Fibroblast of skin of right quadriceps (primary cell): ENCODE results near the gene FKBP15.

Experiments used
- DNase-seq: peaks from one replicate; pipeline ENCODE4 v3.0.0-alpha.2; 2013

Gene FKBP15

GRCh38 chr9:113228130-113228665 lies 7.1 kb upstream of the FKBP15 start:
- DNase-seq, result no peak

- no peak for DNase-seq
Observed at GRCh38 chr9:113227436-113227835, 6.4 kb upstream of the FKBP15 start.

DNA sequence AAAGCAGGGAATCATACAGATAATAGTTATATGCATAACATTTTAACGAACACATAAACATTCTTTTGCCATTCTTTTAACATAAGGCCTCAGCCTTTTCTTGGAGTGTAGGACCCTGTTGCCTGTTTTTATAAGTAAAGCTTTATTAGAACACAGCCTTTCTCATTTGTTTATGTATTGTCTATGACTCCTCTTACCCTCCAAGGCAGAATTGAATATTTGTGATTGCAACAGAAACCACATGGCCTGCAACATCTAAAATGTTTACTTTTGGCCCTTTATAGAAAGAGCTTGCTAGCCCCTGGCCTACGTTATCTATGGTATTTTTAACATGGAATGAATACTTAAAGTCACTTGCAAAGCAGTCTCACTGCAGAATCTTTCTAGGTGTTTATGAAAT lies 2.9 kb upstream of the FKBP15 start:
- DNase-seq, result peak; percentile 55

DNA sequence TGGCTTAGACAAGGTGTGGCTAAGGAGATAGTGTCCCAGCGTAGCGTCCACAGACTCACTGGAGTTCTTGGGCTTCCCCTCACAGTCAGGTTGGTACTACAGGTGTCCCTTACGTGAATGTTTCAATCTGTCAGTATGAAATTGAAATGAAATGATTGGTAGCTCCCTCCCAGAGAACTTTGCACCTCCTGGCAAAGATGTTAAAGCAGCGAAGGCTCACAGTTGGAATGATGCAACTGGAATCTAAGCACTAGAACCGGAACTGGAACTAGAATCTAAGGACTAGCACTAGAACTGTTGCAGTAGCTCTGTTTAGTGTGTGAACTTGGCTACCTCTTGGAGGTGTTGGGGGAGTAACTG lies 1.4 kb upstream of the FKBP15 start:
- peak; percentile 22 for DNase-seq

DNA sequence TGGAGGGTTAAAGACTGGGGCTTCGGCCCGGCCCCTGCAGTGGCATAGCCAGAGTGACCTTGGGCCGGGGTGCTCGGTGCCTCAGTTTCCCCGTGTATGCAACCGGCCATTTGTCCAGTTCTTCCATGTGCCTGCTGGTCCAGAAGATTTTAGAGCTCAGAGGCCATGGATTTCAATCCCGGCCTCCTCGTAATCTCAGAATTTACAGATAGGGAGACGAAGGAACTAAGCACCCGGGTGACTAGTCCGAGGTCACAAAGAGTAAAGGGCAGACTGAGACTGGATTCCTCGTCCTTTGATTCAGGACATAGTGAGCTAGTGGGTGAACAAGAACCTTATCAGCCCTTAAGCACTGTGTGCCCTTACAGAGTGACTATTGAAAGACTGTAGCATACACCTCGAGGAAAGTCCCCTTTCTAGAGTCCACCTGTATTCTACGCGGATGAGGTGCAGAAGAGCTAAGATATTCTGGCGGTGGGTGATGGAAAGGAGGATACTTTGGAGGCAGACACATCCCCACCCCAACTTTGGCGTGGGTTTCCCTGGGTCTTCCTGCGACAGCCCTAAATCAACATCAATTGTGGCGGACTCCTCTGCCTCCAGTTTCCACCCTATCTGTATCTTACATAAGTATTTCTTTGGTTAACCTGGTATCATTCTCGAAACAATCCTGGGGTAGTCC lies 864 bp upstream of the FKBP15 start:
- no peak for DNase-seq

- DNase-seq, result no peak
Observed at GRCh38 chr9:113220467-113221002, 542 bp downstream of the FKBP15 start.

DNA sequence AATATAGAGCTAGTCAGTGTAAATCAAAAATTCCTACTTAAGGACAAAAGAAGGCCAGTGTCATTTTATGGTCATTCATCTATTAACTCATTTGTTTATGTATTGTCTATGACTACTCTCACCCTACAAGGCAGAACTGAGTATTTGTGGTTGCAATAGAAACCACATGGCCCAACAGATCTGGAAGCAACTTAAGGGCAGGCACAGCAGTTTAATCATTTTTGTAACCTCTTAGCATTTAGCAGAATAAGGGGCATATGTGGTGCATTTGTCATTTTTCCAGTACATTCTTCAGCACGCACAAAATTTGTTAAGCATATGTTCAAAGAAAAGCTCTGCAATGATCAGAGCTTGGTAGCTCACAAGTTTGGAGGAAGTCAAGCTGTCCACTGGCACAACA lies 1.1 kb downstream of the FKBP15 start:
- DNase-seq, result peak; percentile 68

DNA sequence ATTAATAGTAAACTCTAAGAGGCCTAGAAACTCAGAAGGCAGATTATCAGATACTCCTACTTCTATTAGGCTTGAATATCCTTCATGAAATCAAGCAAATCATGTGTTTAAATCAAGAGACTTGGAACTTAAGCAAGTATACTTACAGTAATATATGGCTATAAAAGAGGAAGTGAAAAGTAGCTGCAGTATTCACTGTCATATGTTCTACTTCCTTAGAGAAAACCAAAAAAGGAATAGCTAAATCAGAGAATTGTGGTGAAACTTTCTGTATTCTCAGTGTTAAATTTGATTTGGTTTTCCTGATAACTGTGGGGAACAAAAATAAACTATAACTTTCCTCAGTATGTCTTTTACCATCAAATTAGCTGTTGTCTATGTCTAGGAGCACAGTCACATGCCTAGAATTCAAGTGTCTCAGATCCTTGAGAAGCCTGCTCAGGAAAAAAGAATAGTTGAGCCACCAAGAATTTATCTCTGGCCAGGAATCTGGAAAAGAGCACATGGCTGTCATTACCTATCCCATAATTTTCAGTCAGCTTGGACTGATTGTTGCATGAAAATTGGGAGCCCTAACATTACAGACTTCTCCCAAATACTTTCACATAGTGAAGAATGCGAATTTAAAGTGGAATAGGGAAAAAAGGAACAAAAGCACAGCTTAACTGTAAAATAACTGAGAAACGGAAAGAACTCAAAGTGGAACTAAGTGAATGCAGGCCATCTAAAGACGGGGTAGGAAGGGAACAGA lies 1.7 kb downstream of the FKBP15 start:
- no peak for DNase-seq

DNA sequence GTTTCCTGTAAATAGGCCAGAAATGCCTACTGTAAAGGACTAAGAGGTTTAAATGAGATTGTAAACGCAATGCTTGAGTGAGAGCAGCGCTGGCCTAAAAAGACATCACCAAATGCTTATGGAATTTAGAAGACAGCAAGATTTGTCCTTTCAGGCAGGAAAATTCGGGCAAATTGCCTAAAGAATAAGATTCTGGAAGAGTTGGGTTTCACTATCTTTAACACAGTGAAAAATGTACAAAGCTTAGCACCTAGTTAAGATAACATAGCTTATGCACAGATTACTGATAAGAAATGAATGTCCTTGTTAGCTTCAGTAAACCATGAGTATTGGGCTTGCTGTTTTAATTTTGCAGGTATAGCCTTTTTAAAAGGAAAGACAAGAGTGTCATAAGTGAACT lies 4.7 kb downstream of the FKBP15 start:
- DNase-seq, result no peak

- peak; percentile 22 for DNase-seq
Observed at GRCh38 chr9:113215132-113215531, 5.9 kb downstream of the FKBP15 start.

DNA sequence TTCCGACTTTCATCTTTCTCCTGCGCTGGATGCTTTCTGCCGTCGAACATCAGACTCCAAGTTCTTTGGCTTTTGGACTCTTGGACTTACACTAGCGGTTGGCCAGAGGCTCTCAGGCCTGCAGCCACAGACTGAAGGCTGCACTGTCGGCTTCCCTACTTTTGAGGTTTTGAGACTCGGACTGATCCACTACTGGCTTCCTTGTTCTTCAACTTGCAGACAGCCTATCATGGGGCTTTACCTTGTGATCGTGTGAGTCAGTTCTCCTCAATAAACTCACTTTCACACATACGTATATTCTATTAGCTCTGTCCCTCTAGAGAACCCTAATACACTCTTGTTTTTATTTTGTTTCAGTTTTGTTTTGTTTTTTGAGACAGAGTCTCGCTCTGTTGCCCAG lies 10.3 kb downstream of the FKBP15 start:
- no peak for DNase-seq

DNA sequence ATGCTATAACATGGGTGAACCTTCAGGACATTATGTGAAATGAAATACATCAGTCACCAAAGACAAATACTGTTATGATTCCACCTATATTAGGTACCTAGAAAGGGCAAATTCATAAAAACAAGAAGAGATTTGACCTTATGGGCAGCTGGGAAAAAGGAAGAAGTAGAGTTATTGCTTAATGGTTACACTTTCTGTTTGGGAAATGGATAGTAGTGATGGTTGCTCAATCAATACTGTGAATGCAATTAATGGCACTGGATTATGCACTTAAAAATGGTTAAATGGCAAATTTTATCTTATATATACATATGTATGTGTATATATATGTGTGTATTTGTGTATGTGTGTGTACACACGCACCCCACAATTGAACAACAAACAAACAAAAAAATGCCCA lies 15.2 kb downstream of the FKBP15 start:
- no peak for DNase-seq

DNA sequence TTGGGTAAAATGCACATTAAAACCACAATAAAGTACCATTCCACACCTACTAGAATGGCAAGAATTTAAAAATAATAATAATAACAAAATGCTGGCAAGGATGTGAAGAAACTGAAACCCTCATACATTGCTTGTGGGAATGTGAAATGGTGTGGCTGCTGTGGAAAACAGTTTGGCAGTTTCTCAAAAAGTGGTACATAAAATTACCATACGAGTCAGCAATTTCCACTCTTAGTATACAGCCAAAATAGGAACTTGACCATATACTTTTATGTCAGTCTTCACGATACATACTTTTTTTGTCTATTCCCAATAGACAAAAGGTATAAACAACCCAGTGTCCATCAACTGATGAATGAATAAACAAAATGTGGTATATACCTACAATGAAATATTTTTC lies 15.6 kb downstream of the FKBP15 start:
- DNase-seq, result no peak

DNA sequence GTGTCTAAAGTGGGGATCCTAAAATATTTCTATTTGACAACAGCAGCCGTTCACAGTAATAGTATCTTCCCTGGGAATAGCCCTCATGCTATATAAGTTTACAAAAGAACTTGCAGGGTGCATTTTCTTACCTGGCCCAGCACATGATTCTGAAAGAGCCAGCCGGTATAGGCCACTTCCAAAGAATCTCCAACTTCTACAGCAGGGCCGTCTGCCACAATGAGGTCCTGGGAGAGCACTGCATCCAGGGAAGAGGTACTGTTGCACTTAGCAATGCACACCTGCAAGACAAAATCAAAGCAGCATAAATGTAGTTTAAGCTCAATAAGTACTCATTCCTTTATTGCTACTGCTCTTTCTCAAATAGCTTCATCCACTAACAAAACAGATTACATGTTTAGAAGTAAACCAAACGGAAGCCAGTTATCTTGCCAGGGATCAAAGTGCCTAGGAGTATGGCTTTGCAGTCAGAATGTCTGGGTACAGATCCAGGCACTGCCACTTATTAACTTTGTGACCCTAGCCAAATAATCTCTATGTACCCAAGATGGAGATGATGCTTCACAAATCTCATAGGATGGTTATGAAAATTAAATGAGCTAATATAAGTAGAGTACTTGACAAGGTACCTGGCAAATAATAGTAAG lies 21.3 kb downstream of the FKBP15 start:
- no peak for DNase-seq

DNA sequence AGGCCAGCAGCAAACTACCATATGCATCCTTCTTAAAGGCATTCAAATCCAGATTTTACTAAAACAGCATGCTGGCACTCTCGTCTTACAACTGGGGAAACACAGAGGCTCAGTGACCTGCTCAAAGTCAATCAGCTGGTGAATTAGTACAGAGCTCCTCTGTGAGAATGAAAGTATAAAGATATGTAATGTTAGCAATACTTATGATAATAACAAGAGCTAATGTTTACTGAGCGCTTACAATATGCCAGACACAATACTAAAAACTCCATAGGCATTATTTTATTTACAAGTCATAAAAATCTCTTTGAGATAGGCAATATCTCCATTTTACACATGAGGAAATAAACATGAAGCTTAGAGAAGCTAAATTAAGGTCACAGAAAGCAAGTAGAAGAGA lies 28.6 kb downstream of the FKBP15 start:
- no peak for DNase-seq

DNA sequence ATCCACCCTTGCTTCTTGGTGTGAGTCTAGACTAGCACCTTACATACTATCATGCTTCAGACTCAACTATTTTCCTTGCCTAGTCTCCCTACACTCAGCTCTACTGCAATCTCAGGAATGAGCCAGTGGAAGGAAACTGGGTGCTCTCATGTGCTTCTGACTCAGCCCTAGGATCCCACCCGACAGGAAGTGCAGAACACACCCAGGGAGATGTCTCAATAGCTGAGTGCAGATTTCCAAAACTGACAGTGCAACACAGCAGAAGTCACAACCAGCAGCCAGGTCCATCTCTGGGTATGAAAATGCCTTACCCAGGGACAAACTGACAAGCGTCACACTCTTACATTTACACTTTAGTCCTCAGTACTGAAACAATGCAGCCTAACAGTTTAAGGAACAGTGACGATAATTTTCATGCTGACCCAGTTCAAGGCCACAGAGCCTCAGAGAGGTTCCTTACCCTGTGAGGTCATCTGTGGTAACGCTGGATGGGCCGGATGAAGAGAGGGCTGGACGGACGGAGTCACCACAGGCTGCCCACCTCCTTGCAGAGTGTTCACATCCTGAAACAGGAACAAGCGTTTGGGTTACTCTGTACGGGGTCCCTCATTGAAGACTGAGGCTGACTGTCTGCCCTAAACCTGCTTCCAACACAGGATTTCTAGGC lies 33.0 kb downstream of the FKBP15 start:
- peak; percentile 80 for DNase-seq

- DNase-seq, result no peak
Observed at GRCh38 chr9:113186137-113186755, 34.8 kb downstream of the FKBP15 start.

DNA sequence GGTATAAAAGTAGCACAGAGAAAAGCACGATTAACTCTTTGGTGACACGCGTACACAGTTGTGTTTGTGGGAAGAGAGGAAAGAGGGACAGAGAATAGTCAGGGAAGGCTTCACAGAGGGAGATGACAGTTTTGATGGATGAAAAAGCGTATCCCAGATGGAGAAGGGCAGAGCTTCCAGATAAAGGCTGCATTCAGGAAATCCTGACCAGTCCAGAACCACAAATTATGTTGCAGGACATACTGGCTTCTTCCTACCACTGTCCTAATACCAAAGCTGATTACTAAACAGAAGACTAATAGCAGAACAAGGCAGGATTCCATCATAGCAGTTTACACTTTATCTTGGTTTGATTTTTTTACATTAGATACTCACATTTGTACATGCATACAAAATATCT lies 35.8 kb downstream of the FKBP15 start:
- DNase-seq, result no peak

GRCh38 chr9:113184539-113184938 lies 36.5 kb downstream of the FKBP15 start:
- DNase-seq, result no peak

DNA sequence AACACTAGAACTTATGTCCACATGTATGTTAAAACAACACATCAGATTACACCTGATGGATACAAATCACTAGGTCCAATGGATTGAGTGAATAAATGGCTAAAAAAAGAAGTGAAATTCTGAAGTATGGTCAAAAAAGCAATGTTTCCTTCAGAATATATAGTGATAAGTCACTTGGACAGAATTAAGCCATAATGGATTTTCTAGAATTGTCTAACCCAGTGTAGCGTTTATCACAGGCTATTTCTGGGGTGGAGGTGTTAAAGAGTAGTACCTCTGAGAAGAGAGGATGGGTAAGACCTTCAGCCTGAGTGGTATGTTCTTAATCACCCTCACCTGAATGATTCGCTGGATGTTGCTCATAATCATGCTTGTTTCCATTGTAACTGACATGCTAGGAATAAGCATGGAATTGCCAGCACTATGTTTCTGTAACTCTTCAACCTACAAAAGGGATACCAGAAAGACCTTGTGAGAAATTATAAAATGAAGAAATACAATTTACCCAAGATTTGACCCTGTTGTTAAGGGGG lies 37.1 kb downstream of the FKBP15 start:
- DNase-seq, result no peak

- no peak for DNase-seq
Observed at GRCh38 chr9:113181165-113181564, 39.9 kb downstream of the FKBP15 start.

GRCh38 chr9:113179839-113180238 lies 41.2 kb downstream of the FKBP15 start:
- DNase-seq, result no peak
